H1 (cell line): ENCODE results near the gene SBF2. TPM values are rescaled to one million over a fixed set of nuclear protein-coding genes. Genes with fewer than 3 reads are reported as not detected.

ENCODE experiments used
- ATF2 ChIP-seq: IDR thresholded peaks from 2 replicates; pipeline ENCODE4 v1.6.1; 2012; ENCODE audit warnings: low read length, inconsistent platforms
- CEBPB ChIP-seq: IDR thresholded peaks from 2 replicates; pipeline ENCODE4 v1.6.1; 2012; ENCODE audit warnings: low read depth, low read length
- CHD7 ChIP-seq: fragments of 300-600 bp; sonication (generic); IDR thresholded peaks from 2 replicates; pipeline ENCODE4 v1.7.1; 2012; ENCODE audit warnings: low read length, moderate library complexity, mild to moderate bottlenecking, inconsistent platforms; ENCODE audit not compliant: insufficient replicate concordance
- E2F6 ChIP-seq: IDR thresholded peaks from 2 replicates; pipeline ENCODE4 v1.6.1; 2012; ENCODE audit warnings: inconsistent platforms
- MAFK ChIP-seq: IDR thresholded peaks from 2 replicates; pipeline ENCODE4 v1.6.1; 2012; ENCODE audit warnings: low read depth, mild to moderate bottlenecking, improper control_type of control experiment, low read length
- MAX ChIP-seq: IDR thresholded peaks from 2 replicates; pipeline ENCODE4 v1.6.1; 2012; ENCODE audit warnings: inconsistent platforms
- NANOG ChIP-seq: IDR thresholded peaks from 2 replicates; pipeline ENCODE4 v1.6.1; 2011; ENCODE audit warnings: low read length, low read depth, mild to moderate bottlenecking, inconsistent platforms; ENCODE audit not compliant: insufficient read depth, poor library complexity, severe bottlenecking
- POU5F1 ChIP-seq: IDR thresholded peaks from 2 replicates; pipeline ENCODE4 v1.6.1; 2011; ENCODE audit warnings: low read depth, mild to moderate bottlenecking, low read length, moderate library complexity
- TCF12 ChIP-seq: IDR thresholded peaks from 2 replicates; pipeline ENCODE4 v1.6.1; 2011; ENCODE audit warnings: low read depth, mild to moderate bottlenecking, low read length
- polyA plus RNA-seq, 7 experiments: library from polyadenylated mRNA; depleted of rRNA in 3 of 7; stranded (reverse) in 5 of 7; unstranded in 2 of 7; fragments of >200 nt in 5 of 7; fragments of 200-250 nt in 2 of 7; gene quantifications; 1 replicate in 5 of 7; 2 replicates in 1 of 7; 4 replicates in 1 of 7; pipeline versions ENCODE4 v1.2.1 to v1.2.3, GENCODE V29; 2011 to 2013; ENCODE audit warnings: missing spikeins in 2 of 7, mixed read lengths in 2 of 7
- total RNA-seq: library from RNA; stranded (reverse); fragmentation: NEBNext Ultra II Directional; extraction: Animal tissue kit (Norgen Biotek cat#: 25700); gene quantifications from 2 replicates; pipeline ENCODE4 v1.2.1, GENCODE V29; 2021

The SBF2 gene
- total and polyA plus RNA-seq, 2 of the 8 experiments (the other 6 are each of a cell fraction or from before 2014, with no cell fraction given), result 36.7 to 50.5 TPM

- TF ChIP-seq CHD7 (no peak), NANOG (no peak), E2F6 (no peak), ATF2 (no peak), CEBPB (no peak), TCF12 (no peak), POU5F1 (no peak), MAX (no peak), MAFK (no peak; the same call in 1 of the 2 replicates)
Observed at GRCh38 chr11:10023212-10023611, 270.8 kb downstream of the SBF2 start (continued).
